PC-9 (cell line): ENCODE results near the gene TRIP12. TPM values are rescaled to one million over a fixed set of nuclear protein-coding genes. Genes with fewer than 3 reads are reported as not detected.
"Not testable (repeated sequence)": the region's sequence is repeated elsewhere in the genome, so short reads cannot be mapped to it uniquely, and the experiment has no call there.

Source experiments
- BruUV-seq: library from RNA; stranded (reverse); fragments of 400-500 nt; replicated peaks from 2 replicates; lab custom pipeline; 2021; lab: Mats Ljungman, UMichigan
- CTCF ChIA-PET: fragments of 300-600 bp; sonication (Branson Sonifier 250); formaldehyde crosslinking; loops from one replicate; lab custom pipeline; 2022; ENCODE audit warnings: antibody characterized with exemption; lab: Charles Lee
- POLR2A ChIA-PET: fragments of 300-600 bp; sonication (Branson Sonifier 250); formaldehyde crosslinking; loops from one replicate; lab custom pipeline; 2022; ENCODE audit warnings: antibody characterized with exemption; ENCODE audit not compliant: unreplicated experiment; lab: Charles Lee
- DNase-seq, 2 experiments: peaks; one replicate each; pipeline versions ENCODE4 v3.0.0 to v3.0.0-alpha.2; 2015 to 2022; ENCODE audit warnings: mixed read lengths in 1 of 2
- H2AFZ ChIP-seq: fragments of 200-600 bp; sonication (generic); 2 replicates; pipeline ENCODE4 v1.8.1; 2017; ENCODE audit warnings: antibody characterized with exemption
- H3F3A ChIP-seq: fragments of 200-600 bp; sonication (generic); 2 replicates; pipeline ENCODE4 v1.8.1; 2017; ENCODE audit warnings: antibody characterized with exemption, mild to moderate bottlenecking, low read depth; ENCODE audit not compliant: insufficient read depth
- H3K27ac ChIP-seq: fragments of 200-600 bp; sonication (generic); 2 replicates; pipeline ENCODE4 v1.6.1; 2016; ENCODE audit warnings: mixed run types
- H3K27me3 ChIP-seq: fragments of 200-600 bp; sonication (generic); 2 replicates; pipeline ENCODE4 v1.6.1; 2016; ENCODE audit warnings: low read depth, mixed run types; ENCODE audit not compliant: insufficient read depth
- H3K36me3 ChIP-seq: fragments of 200-600 bp; sonication (generic); 2 replicates; pipeline ENCODE4 v1.6.1; 2016; ENCODE audit warnings: low read depth, mixed run types
- H3K4me1 ChIP-seq: fragments of 200-600 bp; sonication (generic); replicated peaks from 2 replicates; pipeline ENCODE4 v1.6.1; 2016; ENCODE audit warnings: mixed run types; ENCODE audit not compliant: insufficient read depth
- H3K4me2 ChIP-seq: fragments of 200-600 bp; sonication (generic); 2 replicates; pipeline ENCODE4 v1.6.1; 2017; ENCODE audit warnings: mixed run types
- H3K4me3 ChIP-seq: fragments of 200-600 bp; sonication (generic); 2 replicates; pipeline ENCODE4 v1.6.1; 2016; ENCODE audit warnings: mixed run types
- H3K79me2 ChIP-seq: fragments of 200-600 bp; sonication (generic); 2 replicates; pipeline ENCODE4 v1.6.1; 2017; ENCODE audit warnings: low read depth, mixed run types
- H3K9me2 ChIP-seq: fragments of 200-600 bp; sonication (generic); 2 replicates; pipeline ENCODE4 v1.8.1; 2017; ENCODE audit warnings: mild to moderate bottlenecking; ENCODE audit not compliant: insufficient read depth
- H3K9me3 ChIP-seq: fragments of 200-600 bp; sonication (generic); 2 replicates; pipeline ENCODE4 v1.8.1; 2016; ENCODE audit warnings: low read depth; ENCODE audit not compliant: insufficient read depth
- H4K20me1 ChIP-seq: fragments of 200-600 bp; sonication (generic); 2 replicates; pipeline ENCODE4 v1.8.1; 2017; ENCODE audit not compliant: insufficient read depth
- EZH2 ChIP-seq: fragments of 200-600 bp; sonication (generic); IDR thresholded peaks from 2 replicates; pipeline ENCODE4 v1.8.0; 2017; ENCODE audit warnings: antibody characterized with exemption, low read depth
- intact Hi-C: fragments of 100-400 bp; cut with micrococcal nuclease; formaldehyde crosslinking; loops from one replicate; pipeline ENCODE4 v1.10.0; 2022; ENCODE audit not compliant: unreplicated experiment
- total RNA-seq: library from RNA; stranded (reverse); gene quantifications from 2 replicates; pipeline ENCODE4 v1.2.3, GENCODE V29; 2021
- TF ChIP-seq, protein P1 (sequence below): fragments of 200-600 bp; sonication (generic); conservative IDR thresholded peaks from 2 replicates; pipeline ENCODE4 v1.6.1; 2017; ENCODE audit warnings: mixed run types, antibody characterized with exemption, mild to moderate bottlenecking, moderate library complexity

Gene TRIP12
- total RNA-seq, 1 experiment from 2014 or later: 226 TPM

DNA sequence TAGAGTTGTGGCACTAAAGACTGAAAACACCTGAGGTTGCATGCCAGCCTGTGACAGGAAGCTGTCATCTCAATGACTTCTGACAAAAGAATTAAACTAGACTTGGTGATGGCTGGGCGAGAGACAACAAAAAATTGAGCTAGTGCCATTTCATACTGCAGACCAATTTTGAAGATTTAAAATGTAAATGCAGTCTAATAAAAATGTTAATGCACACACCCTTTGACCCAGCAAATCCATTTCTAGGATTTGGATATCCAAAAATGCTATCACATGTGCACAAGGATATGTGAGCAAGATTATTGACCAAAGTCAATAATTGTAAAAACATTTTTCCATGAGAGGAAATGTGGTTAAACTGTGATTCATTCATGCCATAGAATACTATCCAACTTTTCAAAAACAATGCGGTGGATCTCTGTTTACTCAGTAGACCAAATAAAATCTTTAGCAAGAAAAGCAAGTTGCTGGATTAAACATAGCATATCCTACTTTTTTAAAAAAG, 6.1 kb upstream of the TRIP12 start:
- ChIA-PET POLR2A (no interaction called here), CTCF (interaction anchor here (0.7 kb wide), 1 partner anchor 834 kb away, joined by 3 read pairs; no protein-coding TSS in a partner anchor)
- no peak for TF ChIP-seq EZH2
- TF ChIP-seq, protein P1, sequence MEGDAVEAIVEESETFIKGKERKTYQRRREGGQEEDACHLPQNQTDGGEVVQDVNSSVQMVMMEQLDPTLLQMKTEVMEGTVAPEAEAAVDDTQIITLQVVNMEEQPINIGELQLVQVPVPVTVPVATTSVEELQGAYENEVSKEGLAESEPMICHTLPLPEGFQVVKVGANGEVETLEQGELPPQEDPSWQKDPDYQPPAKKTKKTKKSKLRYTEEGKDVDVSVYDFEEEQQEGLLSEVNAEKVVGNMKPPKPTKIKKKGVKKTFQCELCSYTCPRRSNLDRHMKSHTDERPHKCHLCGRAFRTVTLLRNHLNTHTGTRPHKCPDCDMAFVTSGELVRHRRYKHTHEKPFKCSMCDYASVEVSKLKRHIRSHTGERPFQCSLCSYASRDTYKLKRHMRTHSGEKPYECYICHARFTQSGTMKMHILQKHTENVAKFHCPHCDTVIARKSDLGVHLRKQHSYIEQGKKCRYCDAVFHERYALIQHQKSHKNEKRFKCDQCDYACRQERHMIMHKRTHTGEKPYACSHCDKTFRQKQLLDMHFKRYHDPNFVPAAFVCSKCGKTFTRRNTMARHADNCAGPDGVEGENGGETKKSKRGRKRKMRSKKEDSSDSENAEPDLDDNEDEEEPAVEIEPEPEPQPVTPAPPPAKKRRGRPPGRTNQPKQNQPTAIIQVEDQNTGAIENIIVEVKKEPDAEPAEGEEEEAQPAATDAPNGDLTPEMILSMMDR: no peak
- no TSS peak for BruUV-seq
- peak overlapping the region; percentile 25 for H3K4me2 ChIP-seq
- 0 out of 2 replicates have a peak, but pooled peaks cover 5% of the 10 kb centered on the region for H4K20me1 ChIP-seq
- intact Hi-C loops: loop anchor here (10.0 kb wide), 1 partner anchor 687 kb away; no protein-coding TSS in a partner anchor
- H3F3A ChIP-seq: peaks cover 44% of the 10 kb centered on the region
- H3K9me2 ChIP-seq: no peaks in the 10 kb centered on the region
- no peak overlapping the region for H3K4me3 ChIP-seq
- no peaks in the 10 kb centered on the region for H3K27me3 ChIP-seq
- H3K27ac ChIP-seq: peak overlapping the region; percentile 5; the same call in 1 of the 2 replicates
- DNase-seq: peak in 1 of 2 experiments; percentile 75
- H2AFZ ChIP-seq: no peak overlapping the region
- peaks cover 34% of the 10 kb centered on the region for H3K79me2 ChIP-seq
- H3K4me1 ChIP-seq: peaks cover 54% of the 10 kb centered on the region
- no peaks in the 10 kb centered on the region for H3K9me3 ChIP-seq
- H3K36me3 ChIP-seq: no peaks in the 10 kb centered on the region

DNA sequence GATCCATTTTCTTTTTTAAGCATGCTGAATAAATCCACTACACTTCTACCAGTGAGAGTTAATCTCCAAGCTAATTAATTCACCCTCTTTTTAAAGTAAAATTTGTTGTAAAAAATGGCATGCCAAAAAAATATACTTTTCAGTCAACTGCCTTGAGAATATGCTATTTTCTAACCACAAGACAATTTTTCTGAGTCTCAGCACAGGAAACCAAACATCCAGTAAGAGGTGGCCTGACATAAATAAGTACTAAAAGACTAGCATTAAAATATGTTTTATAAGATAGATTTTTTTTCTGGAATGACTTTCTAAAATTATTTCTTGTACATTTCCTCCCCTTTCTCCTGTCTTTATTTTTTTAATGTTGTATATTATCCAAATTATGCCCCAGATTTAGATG, 3.4 kb upstream of the TRIP12 start:
- Histone ChIP-seq H3K27me3 (no peaks in the 10 kb centered on the region), H3K27ac (no peak overlapping the region), H4K20me1 (peaks cover 12% of the 10 kb centered on the region), H3K4me1 (peaks cover 37% of the 10 kb centered on the region), H3K4me3 (no peak overlapping the region), H3K9me3 (no peaks in the 10 kb centered on the region), H3K36me3 (no peaks in the 10 kb centered on the region), H3K4me2 (no peak overlapping the region), H2AFZ (no peak overlapping the region), H3K9me2 (no peaks in the 10 kb centered on the region), H3K79me2 (peaks cover 42% of the 10 kb centered on the region), H3F3A (peaks cover 36% of the 10 kb centered on the region)
- TF ChIP-seq, protein P1: no peak
- no peak for TF ChIP-seq EZH2
- DNase-seq: no peak
- CTCF ChIA-PET: no interaction called here
- BruUV-seq: no TSS peak
- intact Hi-C loops: loop anchor here (10.0 kb wide), 1 partner anchor 690 kb away; no protein-coding TSS in a partner anchor
- POLR2A ChIA-PET: no interaction called here

DNA sequence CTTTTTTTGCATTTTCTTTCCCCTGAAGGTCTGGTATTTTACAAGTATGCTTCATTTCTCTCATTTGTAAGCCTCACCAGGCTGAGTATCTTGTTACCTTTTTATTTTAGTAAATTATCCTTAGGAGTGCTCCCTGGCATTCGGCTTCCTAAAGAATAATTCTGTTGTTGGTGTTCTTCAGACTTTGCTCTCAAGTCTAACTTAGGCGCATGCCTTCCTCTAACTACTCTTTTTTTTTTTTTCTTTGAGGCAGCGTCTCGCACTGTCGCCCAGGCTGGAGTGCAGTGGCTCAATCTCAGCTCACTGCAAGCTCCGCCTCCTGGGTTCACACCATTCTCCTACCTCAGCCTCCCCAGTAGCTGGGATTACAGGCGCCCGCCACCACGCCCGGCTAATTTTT, 2.7 kb upstream of the TRIP12 start:
- H3K4me1 ChIP-seq: peaks cover 37% of the 10 kb centered on the region
- H3K79me2 ChIP-seq: peaks cover 48% of the 10 kb centered on the region
- H4K20me1 ChIP-seq: peaks cover 18% of the 10 kb centered on the region
- H3K27me3 ChIP-seq, BruUV-seq, DNase-seq, H3K4me3 ChIP-seq, H3K9me2 ChIP-seq, POLR2A ChIA-PET, H3K4me2 ChIP-seq, H3K9me3 ChIP-seq, H2AFZ ChIP-seq, H3K36me3 ChIP-seq, CTCF ChIA-PET, H3K27ac ChIP-seq: not testable (repeated sequence)
- intact Hi-C loops: loop anchor here (5.0 to 10.0 kb wide), 2 partner anchors 690 to 768 kb away; no protein-coding TSS in a partner anchor
- H3F3A ChIP-seq: peaks cover 29% of the 10 kb centered on the region
